ENCODE measurements around the gene PCBP3.
"Not testable (repeated sequence)": the region's sequence is repeated elsewhere in the genome, so short reads cannot be mapped to it uniquely, and the experiment has no call there.

Gene PCBP3

GRCh38 chr21:45618846-45619485, 24.6 kb upstream of the PCBP3 start:
- Histone ChIP-seq H3K27ac (ENCODE audit: low read length) (no peak overlapping the region), H3K36me3 (replicated peaks; ENCODE audit: insufficient read depth, low read length) (no peaks in the 10 kb centered on the region), H3K4me1 (ENCODE audit: low read length) (no peaks in the 10 kb centered on the region), H2AFZ (ENCODE audit: low read length) (no peak overlapping the region), H3K9ac (ENCODE audit: low read length) (no peak overlapping the region), H4K20me1 (ENCODE audit: insufficient read depth, low read length) (no peaks in the 10 kb centered on the region), H3K9me3 (replicated peaks; ENCODE audit: insufficient read depth, low read length) (no peaks in the 10 kb centered on the region), H3K4me3 (ENCODE audit: low read length) (no peak overlapping the region), H3K27me3 (replicated peaks; ENCODE audit: insufficient read depth, low read length) (peaks cover 92% of the 10 kb centered on the region), H3K4me2 (ENCODE audit: low read depth, low read length) (no peak overlapping the region), H3K79me2 (ENCODE audit: low read length) (no peaks in the 10 kb centered on the region), H3F3A (ENCODE audit: insufficient read depth, low read length) (no peaks in the 10 kb centered on the region), H3K9me2 (replicated peaks; ENCODE audit: insufficient read depth, low read length) (no peaks in the 10 kb centered on the region)
- no peak for DNase-seq
- TF ChIP-seq EZH2 (optimal IDR thresholded peaks at IDR 0.05; ENCODE audit: low read depth, low read length) (no peak), EZH2phosphoT487 (IDR thresholded peaks at IDR 0.05; ENCODE audit: low read length) (no peak), CTCF (IDR thresholded peaks at IDR 0.05; ENCODE audit: low read length) (no peak)

DNA sequence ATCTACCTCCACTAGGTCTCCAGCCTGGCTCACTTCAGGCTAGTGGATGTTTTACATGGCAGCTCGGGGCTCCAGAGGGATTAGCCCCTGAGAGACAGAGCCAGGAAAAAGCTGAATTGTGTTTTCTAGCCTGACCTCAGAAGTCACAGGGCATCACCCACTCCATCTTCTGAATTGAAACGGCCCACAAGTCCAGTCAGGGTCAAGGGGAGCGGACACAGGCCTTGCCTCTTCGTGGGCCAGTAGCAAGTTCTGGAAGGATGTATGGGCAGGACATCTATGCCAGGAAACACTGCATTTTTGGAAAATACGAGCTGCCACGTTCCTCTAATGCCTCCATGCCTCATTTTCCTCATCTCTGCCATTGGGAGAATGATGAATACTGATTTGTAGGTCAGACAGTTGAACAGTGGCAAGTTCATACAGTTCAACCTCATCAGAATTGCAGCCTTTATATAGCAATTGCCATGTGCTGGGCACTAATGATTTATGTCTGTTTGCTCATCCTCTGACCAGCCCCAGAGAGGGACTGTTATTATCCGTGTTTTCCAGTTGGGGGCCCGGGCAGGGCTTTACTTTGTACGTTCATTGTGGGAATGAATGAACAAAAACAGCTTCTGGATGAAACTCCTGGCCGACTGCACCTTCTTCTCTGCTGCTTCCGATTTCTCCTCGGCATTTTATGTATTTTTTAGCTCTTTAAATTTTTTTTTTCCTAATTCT, 23.2 kb upstream of the PCBP3 start:
- Histone ChIP-seq H4K20me1 (ENCODE audit: insufficient read depth, low read length) (no peaks in the 10 kb centered on the region), H3K9me2 (replicated peaks; ENCODE audit: insufficient read depth, low read length) (no peaks in the 10 kb centered on the region), H3F3A (ENCODE audit: insufficient read depth, low read length) (no peaks in the 10 kb centered on the region), H3K4me3 (ENCODE audit: low read length) (no peak overlapping the region), H2AFZ (ENCODE audit: low read length) (no peak overlapping the region), H3K79me2 (ENCODE audit: low read length) (no peaks in the 10 kb centered on the region), H3K36me3 (replicated peaks; ENCODE audit: insufficient read depth, low read length) (no peaks in the 10 kb centered on the region), H3K27me3 (replicated peaks; ENCODE audit: insufficient read depth, low read length) (peaks cover 91% of the 10 kb centered on the region), H3K9me3 (replicated peaks; ENCODE audit: insufficient read depth, low read length) (no peaks in the 10 kb centered on the region), H3K9ac (ENCODE audit: low read length) (no peak overlapping the region), H3K27ac (ENCODE audit: low read length) (no peak overlapping the region), H3K4me1 (ENCODE audit: low read length) (no peaks in the 10 kb centered on the region), H3K4me2 (ENCODE audit: low read depth, low read length) (no peak overlapping the region)
- DNase-seq: no peak
- TF ChIP-seq EZH2 (optimal IDR thresholded peaks at IDR 0.05; ENCODE audit: low read depth, low read length): no peak
- no peak for TF ChIP-seq EZH2phosphoT487 (IDR thresholded peaks at IDR 0.05; ENCODE audit: low read length)
- no peak for TF ChIP-seq CTCF (IDR thresholded peaks at IDR 0.05; ENCODE audit: low read length)

- H3K9me2 ChIP-seq (replicated peaks; ENCODE audit: insufficient read depth, low read length); H4K20me1 ChIP-seq (ENCODE audit: insufficient read depth, low read length); H3F3A ChIP-seq (ENCODE audit: insufficient read depth, low read length); H2AFZ ChIP-seq (ENCODE audit: low read length); H3K4me2 ChIP-seq (ENCODE audit: low read depth, low read length); H3K36me3 ChIP-seq (replicated peaks; ENCODE audit: insufficient read depth, low read length); H3K4me3 ChIP-seq (ENCODE audit: low read length); H3K27ac ChIP-seq (ENCODE audit: low read length); DNase-seq; H3K9me3 ChIP-seq (replicated peaks; ENCODE audit: insufficient read depth, low read length); H3K79me2 ChIP-seq (ENCODE audit: low read length); H3K4me1 ChIP-seq (ENCODE audit: low read length); H3K9ac ChIP-seq (ENCODE audit: low read length): not testable (repeated sequence)
- peaks cover 86% of the 10 kb centered on the region for H3K27me3 ChIP-seq (replicated peaks; ENCODE audit: insufficient read depth, low read length)
Observed at GRCh38 chr21:45621435-45622331, 21.8 kb upstream of the PCBP3 start.

Data from MM.1S (cell line).